Activated CD8-positive, alpha-beta memory T cell treated with anti-CD3 and anti-CD28 coated beads, Interleukin-2, amount 50 U/mL, for 24 hours (primary cell): ENCODE measurements around the gene C1QL4.

Experiments used
- DNase-seq: peaks from one replicate; pipeline ENCODE4 v3.0.0-alpha.2; 2020; ENCODE audit errors: extremely low read depth

C1QL4 gene

DNA sequence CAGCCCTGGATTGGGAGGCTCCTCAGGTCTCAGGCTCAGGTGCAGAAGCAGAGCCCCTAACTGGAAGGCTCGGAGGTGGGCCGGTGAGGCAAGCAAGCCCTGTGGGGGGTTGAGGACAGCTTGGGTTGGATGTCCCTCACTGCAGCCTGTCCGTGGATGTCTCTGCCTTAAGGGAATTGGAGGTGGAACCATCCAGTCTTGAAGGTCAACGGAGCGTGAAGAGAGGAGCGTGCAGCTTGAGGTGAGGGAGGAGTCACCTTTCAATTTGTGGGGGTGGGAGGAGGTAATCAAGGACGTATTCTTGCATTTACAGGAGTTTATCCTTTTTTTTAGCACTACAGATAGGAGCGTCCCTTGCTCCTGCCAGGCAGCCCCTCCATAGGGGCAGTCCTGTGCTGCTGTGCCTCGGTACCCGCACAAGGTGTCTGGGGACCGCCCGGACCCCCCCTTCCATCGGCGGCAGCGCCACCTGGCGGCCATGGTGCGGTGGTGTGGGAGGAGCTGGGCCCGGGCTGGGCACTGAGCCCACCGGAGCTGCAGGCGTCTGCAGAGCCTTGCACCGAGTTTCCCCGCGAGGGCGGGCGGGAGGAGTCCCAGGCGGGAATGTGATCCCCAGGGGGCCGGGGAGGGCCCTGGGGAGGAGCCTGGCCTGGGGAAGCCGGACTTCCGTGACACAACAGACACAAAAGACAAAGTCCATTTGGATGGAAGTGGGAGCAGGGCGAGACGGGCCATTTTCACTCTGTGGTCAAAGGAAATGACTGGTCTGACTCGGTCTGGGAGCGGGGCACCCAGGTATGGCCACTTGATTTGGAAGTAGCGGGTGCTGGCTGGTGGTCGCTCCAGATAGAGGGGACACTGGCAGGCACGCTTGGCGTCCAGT lies 10.6 kb upstream of the C1QL4 start:
- peak; percentile 49 for DNase-seq

DNA sequence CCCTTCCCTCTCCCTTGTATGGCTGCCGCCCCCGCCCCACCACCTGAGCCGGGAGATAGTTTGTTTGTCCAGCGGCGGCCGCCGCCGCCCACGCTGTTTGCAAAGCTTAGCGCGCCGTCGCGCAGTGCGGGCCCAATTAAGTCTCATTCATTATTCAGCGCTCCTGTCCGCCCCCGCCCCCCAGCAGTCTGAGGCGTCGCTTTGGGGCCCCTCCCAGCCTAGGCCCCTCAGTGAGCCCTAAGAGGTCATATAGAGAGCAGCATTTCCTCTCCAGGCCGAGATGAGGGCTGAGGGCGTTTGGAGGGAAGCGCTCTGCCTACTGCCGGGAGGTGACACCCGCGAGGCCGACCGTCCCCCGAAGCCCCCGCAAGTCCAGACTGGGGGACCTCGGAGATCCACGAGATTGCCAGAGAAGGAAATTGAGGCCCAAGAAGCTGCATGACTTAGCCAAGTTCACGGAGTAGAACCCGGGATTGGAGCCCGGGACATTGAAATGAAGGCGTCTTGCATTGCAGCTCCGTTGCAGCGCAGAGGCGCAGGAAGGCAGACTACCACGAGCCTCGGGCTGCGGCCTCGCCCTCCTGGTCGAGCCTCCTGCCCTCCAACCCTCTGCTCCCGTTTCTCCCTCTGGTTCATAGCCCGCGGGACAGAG lies 9.8 kb upstream of the C1QL4 start, which contains the start of gene DNAJC22:
Gene DNAJC22 (plus strand): TSS at position 230 of the 652 bp plus-strand sequence. CDS start 1,985 bp downstream, outside the sequence.
- no peak for DNase-seq

DNA sequence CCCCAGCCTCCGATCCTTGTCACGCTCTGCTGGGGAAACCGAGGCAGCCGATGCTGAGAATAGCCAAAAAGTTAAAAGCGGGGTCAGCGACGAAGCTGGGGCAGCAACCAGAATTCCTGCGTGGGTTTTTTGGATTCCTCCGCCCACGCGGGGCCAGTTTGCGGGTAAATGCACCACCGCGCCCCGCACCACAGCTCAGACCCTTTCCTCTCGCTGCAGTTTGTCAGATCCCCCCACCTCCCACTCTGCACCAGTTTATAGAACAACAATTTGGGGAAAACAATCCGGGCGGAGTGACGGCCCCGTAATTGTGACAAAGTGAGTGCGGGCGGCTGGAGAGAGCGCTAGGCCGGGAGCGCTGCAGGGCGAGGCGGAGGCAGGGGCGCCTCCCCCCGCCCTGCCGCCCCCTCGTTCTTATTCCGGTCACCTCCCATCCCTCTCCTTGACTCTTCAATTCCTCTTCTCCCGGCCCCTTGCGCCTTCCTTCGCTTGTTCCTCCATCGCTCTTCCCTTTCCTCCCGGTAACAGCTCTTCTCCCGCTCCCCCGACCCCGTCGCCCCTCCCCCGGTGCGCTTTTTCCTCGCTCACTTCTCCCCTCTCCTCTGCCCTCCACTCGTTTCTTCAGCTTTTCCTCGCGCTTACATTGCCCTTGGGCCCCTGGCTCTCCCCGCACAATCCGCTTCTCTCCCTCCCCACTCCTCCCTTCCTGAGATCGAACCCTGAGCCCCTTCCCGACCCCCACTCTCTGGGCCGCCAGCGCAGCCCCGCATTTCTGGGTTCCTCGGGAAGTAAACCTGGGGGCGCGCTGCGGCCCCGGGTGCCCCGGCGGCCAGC lies 9.1 kb upstream of the C1QL4 start:
- DNase-seq, result no peak

DNA sequence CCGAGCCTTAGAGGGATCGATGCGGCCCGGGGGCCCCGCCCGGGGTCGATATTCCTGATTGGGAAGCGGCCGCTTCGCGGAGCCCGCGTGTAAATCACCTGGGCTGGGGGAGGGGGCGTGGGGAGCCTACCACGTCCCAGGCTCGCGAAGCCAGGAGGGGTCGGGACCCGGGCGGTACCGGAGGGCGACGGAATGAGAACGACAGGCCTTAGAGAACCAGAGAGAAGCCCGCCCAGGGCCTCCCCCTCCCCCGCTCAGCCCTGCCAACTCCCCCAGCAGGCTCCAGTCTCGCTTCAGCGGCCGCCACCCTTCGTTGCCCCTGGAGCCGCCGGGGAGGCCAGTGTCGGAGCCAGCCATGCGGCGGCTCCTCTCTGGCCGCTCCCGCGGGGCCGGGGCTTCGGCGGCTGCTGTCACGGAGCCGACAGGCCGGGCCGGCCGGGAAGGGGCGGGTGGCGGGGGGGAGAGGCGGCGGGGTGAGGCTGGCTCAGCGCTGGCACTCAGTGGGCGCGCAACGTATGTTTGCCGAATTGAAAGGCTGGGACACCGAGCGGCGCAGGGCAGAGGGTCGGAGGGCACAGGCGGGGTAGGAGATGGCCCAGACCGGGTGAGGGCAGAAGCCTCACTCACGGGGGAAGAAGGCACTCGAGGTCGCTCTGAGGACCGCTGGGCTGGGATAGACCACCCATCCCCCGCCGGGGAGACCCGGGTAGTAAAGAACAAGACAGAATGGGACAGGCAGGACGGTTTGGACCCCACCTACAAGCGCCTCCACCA lies 8.2 kb upstream of the C1QL4 start:
- DNase-seq, result no peak

DNA sequence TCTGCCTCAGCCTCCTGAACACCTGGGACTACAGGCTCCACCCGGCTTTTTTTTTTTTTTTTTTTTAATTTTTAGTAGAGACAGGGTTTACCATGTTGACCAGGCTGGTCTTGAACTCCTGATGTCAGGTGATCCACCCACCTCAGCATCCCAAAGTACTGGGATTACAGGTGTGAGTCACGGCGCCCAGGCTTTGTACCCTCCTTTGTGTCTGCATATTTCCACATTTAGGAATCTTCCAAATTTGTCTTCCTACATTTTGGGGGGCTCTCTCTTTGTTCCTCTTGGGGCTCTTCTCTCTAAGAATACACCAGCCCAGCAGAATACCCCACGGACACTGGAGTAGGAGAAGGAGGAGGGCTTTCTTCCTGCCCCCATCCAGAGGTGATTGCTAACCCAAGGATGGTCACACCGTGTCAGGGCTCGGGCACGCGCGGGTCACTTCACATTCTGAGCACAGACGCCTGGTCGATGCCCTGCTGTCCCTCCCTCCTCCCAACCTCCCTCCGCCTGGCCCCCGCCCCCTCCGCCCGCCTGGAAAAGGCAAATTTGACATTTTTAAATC lies 7.6 kb upstream of the C1QL4 start:
- no peak for DNase-seq

DNA sequence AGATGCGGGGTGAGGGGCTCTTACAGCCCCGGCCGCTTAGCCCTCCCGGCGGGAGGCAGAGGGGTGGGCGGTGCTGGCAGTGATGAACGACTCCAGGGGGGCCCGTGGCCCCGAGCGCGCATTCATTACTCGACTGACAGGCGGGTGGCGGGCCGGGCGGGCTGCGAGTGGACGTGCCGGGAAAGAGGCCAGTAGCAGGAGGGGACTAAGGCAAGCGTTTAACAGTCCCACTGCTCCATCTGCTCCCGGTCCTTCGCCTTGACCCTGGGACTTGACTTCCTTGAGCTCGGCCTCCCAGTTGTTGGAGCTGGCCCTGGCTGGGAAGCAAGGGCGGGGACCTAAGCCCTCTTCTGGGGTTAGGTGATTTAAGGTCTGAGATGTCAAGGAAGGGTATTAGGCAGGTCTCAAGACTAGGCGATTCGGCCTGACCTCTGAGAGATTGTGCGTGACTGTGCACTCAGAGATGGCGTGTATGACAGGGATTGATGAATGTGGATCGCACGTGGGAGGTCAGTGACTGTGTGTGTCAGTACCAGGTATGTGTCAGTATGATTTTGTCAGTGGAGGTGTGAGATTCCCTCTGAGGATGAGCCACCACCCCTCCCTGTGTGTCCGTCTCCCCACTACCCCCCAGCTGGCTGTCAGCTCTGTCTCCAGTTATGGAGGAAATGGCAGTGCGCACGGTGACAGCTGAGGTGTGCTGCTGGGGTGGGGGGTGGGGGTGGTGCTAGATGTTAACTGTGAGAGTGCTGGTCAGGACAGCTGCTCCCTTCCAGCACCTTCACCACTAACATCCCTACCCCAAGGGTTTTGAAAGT lies 6.1 kb upstream of the C1QL4 start:
- no peak for DNase-seq

DNA sequence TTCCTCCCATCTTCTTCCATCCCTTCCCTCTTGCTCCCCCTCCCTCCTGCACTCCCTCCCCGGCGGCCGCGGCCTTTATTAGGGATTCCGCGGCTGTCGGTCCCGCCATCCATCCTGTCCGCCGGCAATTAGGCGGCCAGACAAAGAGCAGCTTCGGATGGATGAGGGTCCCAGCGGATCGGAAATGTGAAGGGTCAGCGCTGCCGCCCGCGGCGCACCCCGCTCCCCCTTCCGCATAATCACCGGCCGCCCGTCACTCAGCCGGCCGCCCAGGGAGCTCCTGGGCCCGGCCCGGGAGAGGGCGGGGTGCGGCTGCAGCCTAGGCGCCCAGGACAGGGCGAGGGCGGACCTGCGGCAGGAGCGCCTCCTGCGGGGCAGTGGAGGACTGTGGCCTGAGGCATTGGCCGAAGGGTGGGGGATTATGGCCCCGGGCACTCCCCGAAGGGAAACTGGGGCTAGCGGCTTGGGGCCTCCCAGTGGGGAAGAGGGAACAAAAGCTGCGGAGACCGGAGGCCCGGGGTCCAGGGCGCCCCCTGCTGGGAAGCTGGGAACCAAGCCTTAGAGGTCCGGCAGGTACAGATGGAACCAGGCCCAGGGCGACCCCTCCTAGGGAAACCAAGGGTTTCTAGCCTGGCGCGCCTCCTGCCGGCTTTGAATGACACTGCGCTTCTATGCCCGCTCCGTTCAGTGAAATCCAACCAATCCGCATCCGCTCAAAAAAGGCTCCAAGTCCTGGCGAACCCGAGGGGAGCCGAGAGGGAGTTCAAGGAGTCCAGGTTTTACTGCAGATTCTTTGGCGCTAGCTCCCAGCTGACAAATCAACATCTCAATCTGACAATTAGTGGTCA lies 5.3 kb upstream of the C1QL4 start:
- peak; percentile 57 for DNase-seq

DNA sequence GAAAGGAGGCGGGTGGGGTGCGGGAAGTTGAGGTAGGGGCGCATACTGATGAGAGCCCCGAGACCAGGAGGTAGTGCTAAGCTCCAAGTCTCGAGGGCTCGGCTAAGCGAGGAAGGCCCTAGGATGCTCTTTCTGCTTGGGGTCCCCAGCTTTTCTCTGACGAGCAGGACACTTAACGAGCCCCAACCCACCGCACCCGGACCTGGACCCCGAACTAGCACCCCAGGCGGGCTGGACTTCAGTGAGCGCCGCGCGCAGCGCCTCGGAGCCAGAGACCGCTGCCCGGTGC lies 4.7 kb upstream of the C1QL4 start:
- no peak for DNase-seq

DNA sequence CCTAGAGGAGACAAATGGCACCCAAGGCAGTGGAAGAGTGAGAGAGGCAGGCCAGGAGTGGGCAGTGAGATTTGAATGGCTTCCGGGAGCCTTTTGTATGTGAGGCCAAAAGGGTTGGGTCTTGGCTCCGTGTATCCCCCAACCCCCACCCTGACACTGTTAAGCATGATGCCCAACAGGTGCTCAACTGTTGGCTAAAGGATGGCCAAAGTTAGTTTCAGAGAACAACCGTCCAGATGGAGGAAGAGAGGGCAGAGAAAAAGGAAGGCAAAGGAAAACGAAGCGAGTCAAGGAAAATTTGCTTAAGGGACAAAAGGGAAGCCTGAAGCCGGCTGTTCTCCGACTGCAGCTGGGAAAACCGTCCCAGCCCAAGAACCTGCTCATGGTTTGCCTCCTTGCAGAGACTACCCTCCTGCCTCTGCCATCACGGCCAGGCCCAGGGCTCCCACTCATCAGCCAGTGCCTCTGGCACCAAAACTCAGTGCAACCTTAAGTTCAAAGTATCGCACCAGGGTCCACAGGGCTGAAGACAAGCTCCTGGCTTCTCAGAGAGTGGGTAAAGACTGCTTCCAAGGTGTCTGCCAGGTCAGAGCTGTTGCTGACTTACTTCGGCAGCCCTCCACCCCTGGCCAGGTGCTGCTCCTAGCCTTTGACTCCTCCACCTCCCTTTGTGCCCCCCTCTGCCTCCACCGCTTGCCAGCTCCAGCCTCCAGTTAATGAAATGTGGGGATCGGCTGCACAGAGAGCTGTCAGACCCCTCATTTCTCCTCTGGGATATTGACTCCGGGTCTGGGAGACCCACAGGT lies 4.2 kb upstream of the C1QL4 start:
- no peak for DNase-seq

DNA sequence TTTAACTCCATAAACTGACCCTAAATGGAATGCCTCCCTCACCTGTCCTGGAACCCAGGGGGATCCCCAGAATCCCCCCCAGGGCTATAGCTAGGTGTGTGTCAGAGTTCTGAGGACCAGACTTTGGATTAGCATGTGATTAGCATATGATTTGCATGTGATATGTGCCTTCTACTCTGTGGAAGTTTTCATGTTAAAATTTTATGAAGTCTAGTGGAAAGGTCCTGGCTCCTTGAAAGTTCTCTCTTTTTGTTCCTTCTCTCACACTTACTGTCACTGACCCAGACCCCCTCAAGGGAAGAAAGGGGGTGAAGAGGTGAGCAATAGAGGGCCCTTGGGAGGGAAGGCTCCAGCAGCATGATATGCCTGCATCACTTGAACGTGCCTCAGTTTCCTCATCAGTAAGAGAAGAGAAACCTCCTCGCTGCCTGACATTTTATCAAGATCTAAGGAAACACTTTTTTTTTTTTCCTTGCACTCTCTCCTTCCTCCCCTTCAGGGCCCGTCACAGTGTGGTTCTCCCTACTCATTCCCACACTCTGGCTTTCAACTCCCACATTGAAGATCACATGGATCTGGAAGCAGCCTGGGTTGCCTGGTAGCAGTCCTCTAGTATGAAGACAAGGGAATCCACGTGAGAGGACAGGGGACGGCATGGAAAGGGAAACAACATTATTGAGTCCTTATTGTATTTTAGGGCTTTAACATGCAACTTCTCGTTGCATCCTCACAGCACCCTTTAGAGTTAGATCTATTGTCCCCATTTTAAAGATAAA lies 3.3 kb upstream of the C1QL4 start:
- no peak for DNase-seq

DNA sequence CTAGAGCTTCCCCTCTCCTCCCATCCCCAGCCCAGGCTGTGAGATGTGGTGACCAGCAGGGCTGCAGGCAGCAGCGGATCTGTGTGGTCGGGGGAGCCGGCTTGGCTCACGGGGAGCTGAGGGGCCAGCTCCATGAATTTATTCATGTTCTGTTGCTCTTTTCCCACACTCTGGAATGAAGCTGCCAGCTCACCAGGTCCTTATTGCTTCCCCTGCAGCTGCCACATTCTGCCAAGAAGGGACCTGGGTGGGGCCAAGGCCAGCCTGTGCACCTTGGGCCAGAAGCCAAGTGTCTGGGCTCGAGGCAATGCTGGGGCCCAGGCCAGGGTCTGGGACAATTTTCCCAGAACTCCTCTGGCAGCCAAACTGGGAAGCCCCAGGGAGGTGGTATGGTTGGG lies 2.5 kb upstream of the C1QL4 start:
- no peak for DNase-seq

DNA sequence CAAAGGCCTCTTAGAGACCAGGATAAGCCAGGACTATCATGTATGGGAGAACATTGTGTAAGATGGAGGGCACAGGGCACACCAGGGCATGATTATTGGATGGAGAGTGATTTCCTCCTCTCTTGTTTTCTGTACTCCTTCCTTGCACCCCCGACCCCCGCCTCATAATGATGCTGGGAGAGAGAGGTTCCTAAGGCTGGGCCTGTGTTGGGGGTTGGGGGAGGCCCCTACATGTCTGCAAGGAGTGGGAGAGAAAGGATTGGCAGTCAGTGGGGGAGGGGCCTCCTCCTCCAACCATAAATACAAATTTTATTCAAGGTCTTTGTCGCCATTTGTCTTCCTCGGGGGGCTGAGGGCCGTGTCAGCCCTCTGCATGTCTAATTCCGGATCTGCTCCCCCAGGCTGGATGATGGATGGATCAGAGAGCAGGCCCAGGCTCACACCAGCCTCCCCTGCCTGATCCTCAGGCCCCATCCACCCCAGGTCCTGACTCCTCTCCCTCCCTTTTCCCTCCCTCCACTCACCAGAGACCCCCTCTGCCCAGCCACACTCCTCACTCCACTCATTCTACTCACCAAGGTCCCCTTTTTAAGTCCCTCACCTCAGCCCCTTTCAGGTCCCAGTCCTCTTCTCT lies 2.0 kb upstream of the C1QL4 start:
- DNase-seq, result no peak

DNA sequence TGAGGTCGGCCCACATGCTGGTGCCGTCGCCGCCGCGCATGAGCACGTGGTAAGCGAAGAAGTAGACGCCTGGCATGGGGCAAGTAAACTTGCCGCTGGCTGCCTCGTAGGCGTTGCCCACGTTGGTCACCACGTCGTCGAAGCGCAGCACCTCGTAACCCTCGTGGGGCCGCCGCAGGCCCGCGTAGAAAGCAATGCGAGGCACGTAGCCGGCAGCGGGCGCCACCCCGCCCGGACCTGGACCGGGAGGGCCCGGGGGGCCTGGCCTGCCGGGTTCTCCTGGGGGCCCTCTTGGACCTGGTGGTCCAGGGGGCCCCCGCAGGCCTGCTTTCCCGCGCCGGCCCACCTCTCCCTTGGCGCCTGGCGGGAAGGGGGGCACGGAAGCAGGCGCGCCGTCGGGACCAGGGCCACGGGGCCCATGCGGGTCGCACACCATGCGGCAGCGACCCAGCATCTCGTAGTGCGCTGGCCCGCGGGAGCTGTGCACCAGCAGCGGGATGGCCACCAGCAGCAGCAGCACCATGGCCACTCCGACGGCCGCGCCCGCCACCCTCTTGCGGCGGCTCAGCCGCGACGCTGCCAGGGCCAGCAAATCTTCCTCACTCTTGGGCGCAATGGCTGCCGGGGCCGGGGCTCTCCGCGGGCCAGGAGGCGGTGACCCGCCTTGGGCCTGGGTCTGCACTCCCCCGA lies 888 bp downstream of the C1QL4 start:
- DNase-seq, result no peak

DNA sequence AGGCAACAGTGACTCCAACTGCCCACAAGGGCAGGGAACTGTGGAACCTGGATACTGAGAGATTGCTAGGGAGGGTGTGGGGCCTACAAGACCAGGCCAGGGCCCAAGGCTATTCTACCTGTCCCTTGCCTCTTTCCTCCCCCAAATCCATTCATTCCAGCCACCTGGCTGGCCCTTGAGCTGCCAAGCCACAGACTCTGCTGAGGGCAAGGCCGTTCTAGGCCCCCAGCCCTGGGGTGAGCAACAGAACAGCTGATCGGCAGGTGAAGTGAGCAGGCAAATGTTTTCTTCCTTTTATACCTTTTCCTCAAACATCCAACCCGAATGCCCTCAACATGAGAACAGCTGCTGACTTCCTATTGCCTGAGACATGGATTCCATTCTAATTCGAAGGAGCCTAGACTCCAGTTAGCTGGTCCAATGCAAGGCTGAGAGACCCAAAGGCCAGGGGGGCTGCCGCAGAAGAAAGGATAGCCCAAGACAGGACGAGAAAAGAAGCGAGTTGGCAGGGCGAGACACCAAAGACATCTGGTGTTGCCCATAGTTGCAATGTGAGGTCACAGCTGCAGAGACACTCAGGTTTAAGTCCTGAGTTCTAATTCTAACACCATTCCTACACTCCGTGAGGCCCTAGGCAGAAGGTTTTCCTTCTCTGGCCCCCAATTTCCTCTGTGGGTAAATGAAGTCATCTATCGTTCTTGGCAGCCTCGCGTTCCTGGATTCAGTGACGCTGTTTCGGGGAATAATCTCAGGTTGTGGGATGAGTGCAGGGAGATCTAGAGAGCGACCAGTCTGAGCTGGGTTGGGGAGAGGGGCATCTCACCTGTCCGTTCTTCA lies 1.7 kb downstream of the C1QL4 start:
- no peak for DNase-seq

DNA sequence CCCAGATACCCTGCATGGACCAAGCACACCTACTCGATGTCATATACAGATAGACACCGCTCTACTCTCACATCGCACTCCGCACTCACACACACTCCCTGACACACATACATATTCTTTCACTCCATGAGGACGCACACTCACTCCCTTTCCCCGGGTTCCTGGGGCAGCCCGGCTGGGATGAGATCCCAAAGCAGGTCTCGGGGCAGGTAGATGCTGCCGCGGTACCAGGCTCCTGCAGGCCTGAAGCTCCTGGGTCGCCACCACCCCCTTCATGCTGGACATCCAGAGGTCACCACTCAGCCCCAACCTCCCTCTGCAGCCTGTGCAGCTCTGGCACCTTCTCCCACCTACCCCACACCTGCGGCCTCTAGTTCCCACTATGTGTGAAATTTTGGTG lies 2.3 kb downstream of the C1QL4 start:
- DNase-seq, result no peak

DNA sequence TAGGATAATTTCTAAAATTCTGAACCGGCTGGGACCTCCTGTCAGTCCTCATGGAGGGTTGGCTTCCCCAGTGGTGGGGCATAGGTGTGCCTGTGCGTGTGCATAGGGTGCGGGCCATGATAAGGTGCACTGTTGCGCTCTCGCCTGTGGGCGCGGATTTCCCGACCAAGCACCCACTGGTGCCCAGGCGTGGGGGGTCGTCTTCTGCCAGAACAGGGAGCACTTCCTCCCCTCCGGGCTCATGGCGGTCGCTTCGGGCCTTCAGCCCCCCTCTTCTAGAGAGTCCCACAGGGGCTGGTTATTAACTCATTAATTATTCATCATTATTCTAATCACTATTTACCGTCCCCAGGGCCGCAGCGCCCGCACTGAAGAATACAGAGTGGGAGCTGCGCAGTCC lies 2.8 kb downstream of the C1QL4 start:
- no peak for DNase-seq
